ENCODE measurements around the gene CEP112.
A peak's percentile ranks its signal among the peaks of the same experiment; 100 is the strongest.

CEP112 gene

GRCh38 chr17:66191593-66192377 is at the start of gene CEP112:
TSS of gene CEP112 (minus strand) at chr17:66192133.
- DNase-seq (ENCODE audit: low spot score) = peak; percentile 95

DNA sequence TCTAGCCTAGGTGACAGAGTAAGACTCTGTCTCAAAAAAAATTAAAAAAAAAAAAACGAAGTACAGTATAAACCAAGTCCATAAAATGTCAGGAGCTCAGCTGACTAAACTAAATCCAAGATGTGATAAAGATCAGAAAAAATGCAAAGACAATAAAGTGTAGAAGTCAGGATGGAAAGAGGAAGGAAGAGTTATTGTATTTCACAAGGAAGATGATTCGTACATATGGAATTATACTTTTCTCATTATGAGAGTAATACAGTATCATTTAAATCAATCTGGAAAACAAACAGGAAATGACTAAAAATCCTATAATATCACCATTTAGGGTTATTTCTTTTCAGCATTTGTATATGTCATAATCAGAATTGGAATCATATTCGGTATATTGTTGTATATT is 48.7 kb upstream of the CEP112 start:
- DNase-seq (ENCODE audit: low spot score) = no peak

- no peak for DNase-seq (ENCODE audit: low spot score)
Observed at GRCh38 chr17:66240013-66240412, 48.1 kb upstream of the CEP112 start.

DNA sequence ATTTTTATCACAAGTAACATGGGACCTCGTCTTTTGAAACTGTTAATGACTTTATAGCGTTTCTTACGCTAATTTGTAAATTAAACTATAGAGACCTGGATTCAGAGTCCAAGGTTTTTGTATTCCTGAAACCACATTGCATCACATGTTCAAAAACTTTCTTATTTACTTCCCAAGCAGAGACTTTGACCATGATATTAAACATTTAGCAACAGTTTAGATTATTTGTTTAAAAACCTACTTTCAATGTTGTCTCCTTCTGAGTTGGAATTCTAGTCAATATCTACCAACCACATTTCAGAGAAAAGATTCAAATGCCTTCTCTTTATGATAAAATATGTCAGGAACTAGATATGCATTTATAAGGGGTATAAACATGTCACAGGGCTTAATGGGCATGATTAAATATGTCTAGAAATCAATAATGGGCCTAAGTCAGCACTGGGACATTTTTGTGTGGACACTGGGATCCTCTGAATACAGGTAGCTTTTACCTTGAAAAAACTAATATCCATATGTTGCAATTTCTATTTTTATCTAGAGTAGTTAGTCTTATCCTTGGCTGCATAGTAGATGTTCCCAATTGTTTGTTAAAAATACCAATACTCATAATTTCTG is 43.6 kb upstream of the CEP112 start:
- no peak for DNase-seq (ENCODE audit: low spot score)

- no peak for DNase-seq (ENCODE audit: low spot score)
Observed at GRCh38 chr17:66234611-66235010, 42.7 kb upstream of the CEP112 start.

DNA sequence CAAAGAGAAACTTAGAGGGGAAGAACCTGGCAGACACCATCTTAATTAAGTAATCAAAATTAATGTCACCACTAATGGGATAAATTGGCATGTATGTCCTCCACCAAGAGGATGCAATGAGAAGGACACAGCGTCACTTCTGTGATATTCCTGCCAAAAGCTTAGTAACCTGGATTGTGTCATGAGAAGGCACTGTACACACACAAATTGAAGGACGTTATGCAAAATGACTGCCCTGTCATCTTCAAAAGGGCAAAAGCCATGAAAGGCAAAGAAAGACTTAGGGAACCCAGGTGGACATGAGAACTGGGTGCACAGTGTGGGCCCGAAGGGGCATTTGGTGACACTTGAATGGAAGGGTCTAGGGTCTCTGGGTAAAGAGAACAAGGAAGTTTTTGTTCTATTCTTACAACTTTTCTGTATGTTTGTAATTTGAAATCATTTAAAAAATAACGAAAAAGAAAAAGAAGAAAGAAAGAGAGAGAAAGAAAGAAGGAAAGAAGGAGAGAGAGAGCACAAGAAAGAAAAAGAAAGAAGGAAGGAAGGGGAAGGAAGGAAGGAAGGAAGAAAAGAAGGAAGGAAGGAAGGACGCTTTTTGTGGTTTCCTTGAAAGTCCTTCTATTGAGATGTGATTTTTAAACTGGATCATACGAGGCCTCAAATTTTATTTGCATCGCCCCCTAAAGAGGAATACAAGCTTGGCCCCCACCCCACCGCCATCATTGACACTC is 41.3 kb upstream of the CEP112 start:
- no peak for DNase-seq (ENCODE audit: low spot score)

- DNase-seq (ENCODE audit: low spot score) = no peak
Observed at GRCh38 chr17:66230922-66231591, 39.1 kb upstream of the CEP112 start.

DNA sequence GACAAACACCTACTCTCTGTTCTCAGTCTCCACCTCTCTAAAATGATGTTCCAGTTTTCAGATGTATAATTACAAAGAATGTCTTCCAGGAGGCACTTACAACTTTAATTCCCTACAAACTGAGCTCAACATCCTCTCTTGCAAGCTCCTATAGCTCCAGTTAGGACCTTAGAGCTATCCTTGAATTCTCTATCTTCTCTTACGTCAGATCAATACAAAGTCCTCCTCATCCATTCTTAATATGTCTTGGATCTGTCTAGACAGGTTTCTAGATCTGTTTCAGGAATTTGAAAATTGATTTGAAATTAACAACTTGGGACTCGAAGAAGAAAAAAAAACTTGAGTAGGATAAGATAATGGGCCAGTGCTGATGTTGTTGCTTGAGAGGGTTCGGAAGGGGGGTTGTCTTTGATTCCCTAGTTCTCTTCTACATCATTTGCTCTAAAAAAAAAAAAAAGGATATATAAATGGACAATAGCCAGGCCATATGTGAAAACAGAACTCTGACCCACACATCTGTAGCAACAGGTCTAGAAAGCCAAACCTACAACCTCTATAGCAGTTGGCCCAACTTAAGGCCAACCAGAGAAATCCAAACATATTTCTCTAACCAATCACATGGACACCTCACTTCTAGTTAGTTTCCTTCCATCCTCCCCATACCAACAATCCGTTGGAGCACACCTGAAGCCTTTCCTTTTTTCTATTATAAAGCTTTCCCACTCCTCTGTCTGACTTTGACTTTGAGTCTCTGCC is 38.0 kb upstream of the CEP112 start:
- no peak for DNase-seq (ENCODE audit: low spot score)

DNA sequence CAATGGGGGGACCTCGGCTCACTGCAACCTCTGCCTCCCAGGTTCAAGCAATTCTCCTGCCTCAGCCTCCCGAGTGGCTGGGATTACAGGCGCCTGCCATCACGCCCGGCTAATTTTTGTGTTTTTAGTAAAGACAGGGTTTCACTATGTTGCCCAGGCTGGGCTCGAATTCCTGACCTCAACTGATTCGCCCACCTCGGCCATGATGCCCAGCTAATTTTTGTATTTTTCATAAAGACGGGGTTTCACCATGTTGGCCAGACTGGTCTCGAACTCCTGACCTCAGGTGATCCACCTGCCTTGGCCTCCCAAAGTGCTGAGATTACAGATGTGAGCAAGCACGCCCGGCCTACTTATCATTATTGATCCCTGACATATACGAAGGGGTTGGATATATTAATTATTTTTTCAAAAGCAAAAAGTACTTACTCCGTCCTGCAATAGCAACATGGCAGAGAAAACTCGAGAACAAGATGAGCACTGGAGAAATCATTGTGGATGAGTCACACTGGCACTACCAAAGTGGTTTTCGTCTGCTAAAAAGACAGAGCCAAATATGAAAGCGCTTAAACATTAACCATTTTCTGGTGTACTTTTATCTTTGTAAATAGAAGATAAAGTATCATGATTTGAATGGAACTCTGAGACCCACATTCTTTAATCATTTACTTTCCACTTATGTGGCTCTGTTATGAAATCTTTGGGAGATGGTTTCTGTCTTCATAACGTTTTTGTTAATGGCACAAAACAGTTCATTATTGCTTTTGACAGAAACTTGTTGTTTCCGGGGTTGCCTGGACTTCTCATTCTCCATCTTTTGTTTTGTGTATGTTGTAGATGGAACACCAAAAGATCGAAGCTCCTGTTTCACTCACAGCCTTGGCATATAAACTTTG is 37.2 kb upstream of the CEP112 start, which contains the start of gene APOH:
Gene APOH (minus strand): TSS at position 529 of the 896 bp plus-strand sequence. CDS start 36 bp downstream, at position 493.
- no peak for DNase-seq (ENCODE audit: low spot score)

GRCh38 chr17:66227212-66228045 is 35.5 kb upstream of the CEP112 start:
- no peak for DNase-seq (ENCODE audit: low spot score)

DNA sequence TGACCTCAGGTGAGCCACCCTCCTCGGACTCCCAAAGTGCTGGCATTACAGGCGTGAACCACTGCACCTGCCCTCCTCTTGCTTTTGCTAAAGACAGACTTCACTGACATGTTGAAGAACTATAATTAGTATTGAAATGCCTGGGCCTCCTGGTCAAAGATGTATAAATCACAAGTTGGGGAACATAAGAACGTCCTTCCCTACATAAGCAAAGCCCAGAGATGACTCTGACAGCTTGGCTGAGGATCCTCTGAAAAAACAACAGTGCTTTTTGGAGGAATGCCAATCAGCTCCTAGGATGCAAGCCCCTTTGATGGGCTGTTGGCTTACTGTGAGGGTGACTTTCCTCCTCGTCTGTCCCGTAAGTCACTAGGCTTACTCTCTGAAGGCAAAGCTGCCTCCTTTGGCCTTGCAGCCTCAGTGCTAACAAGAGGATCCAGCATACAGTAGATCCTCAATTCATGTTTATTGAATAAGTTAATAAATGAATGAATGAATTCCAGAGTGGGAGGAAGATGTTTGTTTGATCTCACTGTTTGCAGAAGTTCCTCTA is 30.9 kb upstream of the CEP112 start:
- no peak for DNase-seq (ENCODE audit: low spot score)

DNA sequence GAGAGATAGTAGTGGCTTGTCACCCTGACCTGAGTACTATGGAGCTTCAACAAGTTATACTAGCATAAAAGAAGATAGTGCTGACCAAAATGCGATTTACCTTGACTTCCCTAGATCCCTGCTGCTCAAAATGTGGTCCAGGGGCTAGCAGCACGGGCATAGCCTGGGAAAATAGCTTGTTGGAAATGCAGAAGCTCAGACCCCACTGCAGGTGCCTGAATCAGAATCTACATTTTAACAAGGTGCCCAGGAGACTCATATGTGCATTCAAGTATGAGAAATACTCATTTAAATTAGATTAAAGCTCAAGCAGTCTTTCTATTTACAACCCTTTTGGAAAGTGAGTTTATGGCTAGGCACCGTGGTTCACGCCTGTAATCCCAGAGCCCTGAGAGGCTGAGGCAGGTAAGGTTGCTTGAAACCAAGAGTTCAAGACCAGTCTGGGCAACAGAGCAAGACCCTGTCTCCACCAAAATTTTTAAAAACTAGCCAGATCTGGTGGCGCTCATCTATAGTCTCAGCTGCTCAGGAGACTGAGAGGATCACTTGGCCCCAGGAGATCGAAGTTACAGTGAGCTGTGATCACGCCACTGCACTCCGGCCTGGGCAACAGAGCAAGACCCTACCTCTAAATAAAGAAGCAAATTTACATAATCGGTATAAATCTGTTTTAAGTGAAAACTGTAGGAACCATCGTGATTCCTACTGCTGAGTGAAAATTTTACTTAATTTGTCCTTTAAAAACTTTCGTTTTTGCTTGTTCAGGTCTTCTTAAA is 30.0 kb upstream of the CEP112 start:
- no peak for DNase-seq (ENCODE audit: low spot score)

DNA sequence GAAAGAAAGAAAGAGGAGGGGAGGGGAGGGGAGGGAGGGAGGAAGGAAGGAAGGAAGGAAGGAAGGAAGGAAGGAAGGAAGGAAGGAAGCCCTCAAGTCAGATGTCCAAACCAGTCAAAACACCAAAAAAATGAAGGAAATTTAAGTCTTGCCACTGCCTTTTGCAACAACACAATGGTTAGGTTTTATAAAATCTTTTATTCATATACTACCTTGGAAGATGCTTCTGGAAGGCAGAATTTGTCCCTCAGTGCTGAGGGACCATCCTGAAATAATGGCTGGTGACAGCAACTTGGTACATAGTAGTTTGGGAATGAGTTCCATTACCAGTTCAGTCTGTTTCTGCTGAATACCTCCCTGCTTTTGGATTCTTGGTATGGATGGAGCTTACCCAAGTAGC is 29.4 kb upstream of the CEP112 start:
- DNase-seq (ENCODE audit: low spot score) = no peak

DNA sequence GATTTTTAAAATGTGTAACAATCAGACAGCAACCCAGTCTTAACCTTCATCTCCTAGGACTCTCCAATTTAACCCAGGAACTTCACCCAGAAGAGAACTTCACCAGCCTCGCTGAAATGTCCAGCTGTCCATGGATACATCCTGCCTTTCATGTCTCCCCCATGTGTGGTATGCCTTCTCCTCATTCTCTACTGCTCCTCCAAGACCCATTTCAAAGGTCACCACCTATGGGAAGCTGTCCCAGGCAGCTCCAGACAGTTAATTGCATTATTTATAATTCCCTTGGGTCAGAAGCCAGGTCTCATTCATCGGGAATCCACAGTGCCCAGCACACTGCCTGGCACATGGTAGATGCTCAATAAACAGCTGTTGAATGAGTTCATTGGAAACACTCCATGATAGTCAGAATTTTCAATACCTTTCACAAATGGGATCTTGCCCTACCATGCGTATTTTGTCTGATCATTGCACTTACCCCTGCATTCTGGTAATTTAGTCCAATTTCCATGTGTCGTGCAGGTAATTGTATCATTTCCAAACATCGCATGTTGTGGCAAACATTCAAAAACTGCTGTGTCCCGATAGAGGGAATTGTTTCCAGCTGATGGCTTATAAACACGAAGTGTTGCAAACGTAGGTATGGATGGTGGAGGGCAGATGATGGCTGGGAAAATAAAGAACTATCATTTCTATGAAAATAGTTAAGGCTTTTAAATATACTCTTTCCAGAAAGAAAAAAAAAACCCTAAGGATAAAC is 28.3 kb upstream of the CEP112 start:
- no peak for DNase-seq (ENCODE audit: low spot score)

- no peak for DNase-seq (ENCODE audit: low spot score)
Observed at GRCh38 chr17:66215529-66215911, 23.6 kb upstream of the CEP112 start.

DNA sequence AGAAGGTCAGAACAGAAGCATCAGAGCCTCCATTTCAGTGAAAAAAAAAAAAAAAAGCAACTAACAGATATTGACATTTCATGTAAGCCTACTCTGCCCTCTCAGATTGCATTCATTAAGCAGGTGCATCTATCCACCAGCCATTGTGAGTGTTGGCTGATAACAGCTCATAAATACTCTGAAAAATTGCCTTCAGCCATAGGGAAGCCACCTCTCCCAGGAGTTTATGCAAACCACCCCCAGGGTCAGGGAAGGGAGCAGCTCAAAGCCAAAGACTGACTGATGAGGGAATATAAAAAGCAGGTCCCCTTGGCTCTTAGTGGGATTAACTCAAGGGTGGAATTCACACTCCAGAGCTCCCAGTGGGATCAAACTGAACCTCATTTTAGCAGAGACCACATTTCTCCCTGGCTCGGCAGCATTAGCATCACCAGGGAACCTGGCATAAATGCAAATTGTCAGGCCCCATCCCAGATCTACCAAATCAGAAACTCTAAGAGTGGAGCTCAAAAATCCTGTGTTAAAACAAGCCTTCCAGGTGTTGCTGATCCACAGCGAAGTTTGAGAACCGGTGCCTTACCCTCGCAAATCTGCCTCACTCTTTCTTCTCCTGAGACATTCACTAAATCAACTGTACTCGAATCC is 23.1 kb upstream of the CEP112 start:
- DNase-seq (ENCODE audit: low spot score) = no peak

DNA sequence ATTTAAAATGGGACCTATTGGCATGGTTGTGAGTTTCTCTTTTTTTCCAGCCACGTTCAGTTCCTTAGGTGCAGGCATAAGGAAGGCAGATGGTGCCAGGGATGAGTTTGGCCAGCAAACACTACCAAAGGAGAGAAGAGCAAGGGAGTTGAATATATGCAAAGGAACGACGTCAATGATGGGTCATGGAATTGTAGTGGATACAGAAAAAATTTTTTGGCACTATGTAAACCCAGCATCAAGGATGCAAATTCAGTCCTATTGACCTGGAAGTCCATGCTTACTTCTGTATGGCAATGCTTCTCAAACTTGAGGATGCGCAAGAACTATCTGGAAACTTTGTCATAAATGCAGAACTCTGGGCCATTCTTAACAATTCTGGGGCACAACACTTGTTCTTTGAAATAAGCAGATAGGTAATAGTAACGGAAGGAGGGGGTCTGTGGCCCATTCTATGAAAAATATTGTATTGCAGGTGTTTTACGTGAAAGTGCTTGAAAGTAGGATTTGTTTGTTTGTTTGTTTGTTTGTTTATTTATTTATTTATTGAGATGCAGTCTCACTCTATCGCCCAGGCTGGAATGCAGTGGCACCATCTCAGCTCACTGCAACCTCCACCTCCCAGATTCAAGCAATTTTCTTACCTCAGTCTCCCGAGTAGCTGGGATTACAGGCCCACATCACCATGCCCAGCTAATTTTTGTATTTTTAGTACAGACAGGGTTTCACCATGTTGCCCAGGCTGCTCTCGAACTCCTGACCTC is 19.3 kb upstream of the CEP112 start:
- no peak for DNase-seq (ENCODE audit: low spot score)

Measured in AG20443 (cell line).